ENCODE results near the gene GRIK4. TPM values are rescaled to one million over a fixed set of nuclear protein-coding genes. Genes with fewer than 3 reads are reported as not detected.

Gene GRIK4
- total RNA-seq, 6 experiments from 2014 or later = 0.07 to 0.11 TPM; not detected in 4

- Histone ChIP-seq H3K27ac (no peak overlapping the region), H3K9me3 (no peaks in the 10 kb centered on the region), H3K27me3 (no peaks in the 10 kb centered on the region), H3K4me3 (no peak overlapping the region), H3K36me3 (no peaks in the 10 kb centered on the region), H3K4me1 (no peaks in the 10 kb centered on the region)
- ATAC-seq (no peak), DNase-seq (no peak)
- WGBS (ENCODE audit: insufficient coverage, low coverage, low lambda C conversion rate, missing lambda C conversion rate) = 60% methylated on average over 4 of the region's 4 CpGs
- TF ChIP-seq POLR2A (IDR thresholded peaks at IDR 0.05) = no peak
- no peak for TF ChIP-seq CTCF (IDR thresholded peaks at IDR 0.05)
- intact Hi-C loops (cut with DNase I) = no loop called here
Measured at GRCh38 chr11:120971825-120972224, 460.3 kb downstream of the GRIK4 start.

- no peaks in the 10 kb centered on the region for H3K4me1 ChIP-seq
- intact Hi-C loops (cut with DNase I) = no loop called here
- no peaks in the 10 kb centered on the region for H3K9me3 ChIP-seq
- no peak for TF ChIP-seq POLR2A (IDR thresholded peaks at IDR 0.05)
- no peak for TF ChIP-seq CTCF (IDR thresholded peaks at IDR 0.05)
- H3K4me3 ChIP-seq = no peak overlapping the region
- DNase-seq (no peak), ATAC-seq (no peak)
- 94% methylated on average over 5 of the region's 6 CpGs for WGBS (ENCODE audit: insufficient coverage, low coverage, low lambda C conversion rate, missing lambda C conversion rate)
- H3K27me3 ChIP-seq = no peaks in the 10 kb centered on the region
- no peak overlapping the region for H3K27ac ChIP-seq
- H3K36me3 ChIP-seq = no peaks in the 10 kb centered on the region
Measured at GRCh38 chr11:120972621-120973020, 461.1 kb downstream of the GRIK4 start.

GRCh38 chr11:120973501-120973900, 462.0 kb downstream of the GRIK4 start:
- H3K4me1 ChIP-seq = no peaks in the 10 kb centered on the region

GRCh38 chr11:120974466-120974865, 462.9 kb downstream of the GRIK4 start:
- no peaks in the 10 kb centered on the region for H3K27me3 ChIP-seq
- H3K36me3 ChIP-seq = no peaks in the 10 kb centered on the region
- TF ChIP-seq POLR2A (IDR thresholded peaks at IDR 0.05) = no peak
- no peak for TF ChIP-seq CTCF (IDR thresholded peaks at IDR 0.05)
- intact Hi-C loops (cut with DNase I) = no loop called here
- no peak overlapping the region for H3K4me3 ChIP-seq
- no peaks in the 10 kb centered on the region for H3K4me1 ChIP-seq
- 49% methylated on average over 9 of the region's 9 CpGs for WGBS (ENCODE audit: insufficient coverage, low coverage, low lambda C conversion rate, missing lambda C conversion rate)
- H3K27ac ChIP-seq = no peak overlapping the region
- no peaks in the 10 kb centered on the region for H3K9me3 ChIP-seq
- no peak for DNase-seq
- no peak for ATAC-seq

More at GRCh38 chr11:120973501-120973900, 462.0 kb downstream of the GRIK4 start:
- no peak overlapping the region for H3K4me3 ChIP-seq
- no peak for DNase-seq
- 70% methylated on average over 7 of the region's 7 CpGs for WGBS (ENCODE audit: insufficient coverage, low coverage, low lambda C conversion rate, missing lambda C conversion rate)
- TF ChIP-seq CTCF (IDR thresholded peaks at IDR 0.05) (no peak), POLR2A (IDR thresholded peaks at IDR 0.05) (no peak)
- no peak for ATAC-seq
- no peaks in the 10 kb centered on the region for H3K9me3 ChIP-seq
- no peak overlapping the region for H3K27ac ChIP-seq
- no peaks in the 10 kb centered on the region for H3K27me3 ChIP-seq
- intact Hi-C loops (cut with DNase I) = no loop called here
- no peaks in the 10 kb centered on the region for H3K36me3 ChIP-seq

- intact Hi-C loops (cut with DNase I) = no loop called here
- no peak overlapping the region for H3K27ac ChIP-seq
- 42% methylated on average over 3 of the region's 4 CpGs for WGBS (ENCODE audit: insufficient coverage, low coverage, low lambda C conversion rate, missing lambda C conversion rate)
Measured at GRCh38 chr11:120974965-120975364, 463.4 kb downstream of the GRIK4 start.

More at GRCh38 chr11:120974965-120975364, 463.4 kb downstream of the GRIK4 start:
- Histone ChIP-seq H3K4me1 (no peaks in the 10 kb centered on the region), H3K9me3 (no peaks in the 10 kb centered on the region), H3K36me3 (no peaks in the 10 kb centered on the region), H3K27me3 (no peaks in the 10 kb centered on the region), H3K4me3 (no peak overlapping the region)
- ATAC-seq = no peak
- DNase-seq = no peak
- TF ChIP-seq POLR2A (IDR thresholded peaks at IDR 0.05) (no peak), CTCF (IDR thresholded peaks at IDR 0.05) (no peak)
